HG02885 (cell line): ENCODE measurements around the gene CDC42.

Source experiments
- ATAC-seq: cut with Tn5 transposase; IDR thresholded peaks from one replicate; pipeline ENCODE4 v1.9.1; 2021; ENCODE audit warnings: mild to moderate bottlenecking; ENCODE audit not compliant: unreplicated experiment, poor library complexity

Gene CDC42

GRCh38 chr1:22104865-22105437, 52.4 kb downstream of the CDC42 start:
- no peak for ATAC-seq

DNA sequence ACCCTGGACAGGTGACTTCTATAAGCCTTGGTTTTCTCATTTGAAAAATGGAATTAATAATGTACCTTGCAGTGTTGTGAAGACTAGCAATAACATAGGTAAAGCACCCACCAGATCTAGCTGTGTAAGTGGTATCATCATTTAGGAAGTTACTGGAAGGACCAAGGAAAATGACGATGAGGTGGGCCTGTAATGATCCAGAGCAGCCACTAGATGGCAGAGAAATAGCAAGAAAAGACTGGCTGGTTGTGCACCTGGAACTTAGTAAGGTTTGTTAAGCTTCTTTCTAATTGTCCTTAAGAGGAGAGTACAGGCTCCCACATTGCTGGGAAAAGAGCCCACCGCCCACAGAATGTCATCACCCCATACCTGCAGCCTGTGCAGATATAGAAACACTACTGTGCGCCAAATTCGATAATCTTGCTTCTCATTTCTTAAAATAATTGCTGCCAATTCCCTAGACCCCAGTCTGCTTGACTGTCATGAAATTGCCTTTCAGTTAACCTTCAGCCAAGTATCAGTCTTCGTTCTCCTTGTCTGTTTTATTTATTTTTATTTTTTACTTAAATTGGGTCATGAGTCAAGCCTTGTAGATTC, 53.2 kb downstream of the CDC42 start:
- ATAC-seq: no peak

- no peak for ATAC-seq
These were observed 54.6 kb downstream of the CDC42 start for GRCh38 chr1:22107126-22107525.

DNA sequence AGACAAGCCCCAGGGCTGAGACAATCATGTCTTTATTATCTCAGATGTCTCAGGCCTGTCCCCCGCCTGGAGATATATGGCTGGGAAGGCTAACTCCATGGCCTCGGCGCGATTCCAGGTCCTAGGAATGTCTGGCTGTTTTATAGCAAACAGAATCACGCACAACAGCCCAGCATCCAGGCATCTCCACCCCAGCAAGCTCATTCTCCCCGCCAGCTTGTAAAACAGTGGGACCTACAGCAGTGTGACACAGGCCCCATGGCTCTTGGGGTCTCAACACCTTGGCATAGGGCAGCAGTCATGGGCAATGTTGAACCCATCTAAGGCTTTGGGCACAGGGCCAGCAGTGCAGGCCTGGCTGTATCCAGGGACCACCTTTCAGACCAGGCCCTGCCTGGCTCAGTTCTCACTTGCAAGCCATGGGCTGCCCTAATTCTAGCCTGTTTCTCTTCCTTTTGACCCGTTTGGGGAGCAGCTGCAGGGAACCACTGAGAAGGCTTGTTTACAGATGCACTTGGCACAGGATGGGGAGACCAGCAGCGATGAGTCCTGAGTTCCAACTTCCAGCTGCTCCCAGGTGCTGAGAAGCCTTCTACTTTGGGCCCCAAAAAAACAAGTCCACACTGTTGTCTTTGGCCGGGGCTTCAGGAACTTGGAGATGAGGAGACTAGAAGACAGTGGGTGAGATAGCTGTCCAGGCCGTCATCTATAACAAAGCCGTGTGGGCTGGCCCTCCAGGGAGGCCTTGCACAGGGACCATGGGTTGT, 56.0 kb downstream of the CDC42 start:
- ATAC-seq: no peak

DNA sequence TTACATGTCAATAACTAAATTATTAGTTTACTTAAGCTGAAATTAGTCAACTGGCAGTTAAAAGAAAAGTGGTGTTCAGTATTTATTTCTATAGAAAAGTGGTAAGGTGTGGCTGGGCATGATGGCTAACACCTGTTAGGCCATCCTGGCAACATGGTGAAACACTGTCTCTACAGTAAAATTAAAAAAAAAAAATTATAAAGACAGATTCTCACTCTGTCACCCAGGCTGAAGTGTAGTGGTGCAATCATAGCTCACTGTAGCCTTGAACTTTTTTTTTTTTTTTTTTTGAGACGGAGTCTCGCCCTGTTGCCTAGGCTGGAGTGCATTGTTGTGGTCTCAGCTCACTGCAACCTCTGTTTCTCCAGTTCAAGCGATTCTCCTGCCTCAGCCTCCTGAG, 57.5 kb downstream of the CDC42 start:
- no peak for ATAC-seq

- ATAC-seq: no peak
These were observed 58.6 kb downstream of the CDC42 start for GRCh38 chr1:22111115-22111514.

DNA sequence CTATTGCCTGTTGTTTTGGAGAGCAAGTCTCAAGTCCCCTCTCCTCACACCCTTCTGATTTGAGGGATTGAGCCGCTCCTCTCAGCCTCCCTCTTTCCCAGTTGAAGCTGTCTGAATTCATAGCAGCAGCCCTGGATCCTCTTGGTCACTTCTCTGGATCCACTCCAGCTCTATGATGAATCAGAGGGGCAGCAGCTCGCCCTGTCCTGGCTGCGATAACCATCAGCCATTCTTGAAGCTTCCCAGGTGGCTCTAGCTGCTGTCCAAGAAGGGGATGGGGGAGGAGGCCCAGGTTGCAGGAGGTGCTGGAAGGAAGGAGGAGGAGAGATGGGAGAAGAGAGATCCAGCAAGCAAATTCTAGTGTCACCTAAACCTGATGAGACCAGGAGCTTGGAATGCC, 59.1 kb downstream of the CDC42 start:
- no peak for ATAC-seq

- ATAC-seq: no peak
These were observed 60.0 kb downstream of the CDC42 start for GRCh38 chr1:22112554-22112953.

GRCh38 chr1:22114083-22115012, 61.8 kb downstream of the CDC42 start:
- ATAC-seq: no peak

GRCh38 chr1:22115286-22115685, 62.8 kb downstream of the CDC42 start:
- no peak for ATAC-seq

DNA sequence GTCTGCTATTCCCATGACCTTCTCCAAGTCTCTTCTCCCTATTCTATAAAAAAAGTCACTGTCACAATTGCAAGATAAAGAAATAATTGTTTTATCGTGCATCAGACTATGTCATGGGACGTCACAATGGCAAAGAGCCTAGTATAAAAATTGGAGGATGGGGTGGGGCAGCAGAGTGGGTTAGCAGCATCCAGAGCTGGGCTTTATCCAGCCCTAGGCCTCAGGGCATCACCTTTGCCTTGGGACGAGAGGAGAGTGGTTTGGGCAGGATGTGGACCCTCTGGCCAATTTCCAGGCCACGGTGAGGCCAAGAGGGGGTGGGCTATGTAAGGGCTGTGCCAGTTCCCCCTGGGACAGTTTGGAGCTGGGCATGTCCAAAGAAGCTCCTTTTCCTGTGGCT, 64.7 kb downstream of the CDC42 start:
- no peak for ATAC-seq

DNA sequence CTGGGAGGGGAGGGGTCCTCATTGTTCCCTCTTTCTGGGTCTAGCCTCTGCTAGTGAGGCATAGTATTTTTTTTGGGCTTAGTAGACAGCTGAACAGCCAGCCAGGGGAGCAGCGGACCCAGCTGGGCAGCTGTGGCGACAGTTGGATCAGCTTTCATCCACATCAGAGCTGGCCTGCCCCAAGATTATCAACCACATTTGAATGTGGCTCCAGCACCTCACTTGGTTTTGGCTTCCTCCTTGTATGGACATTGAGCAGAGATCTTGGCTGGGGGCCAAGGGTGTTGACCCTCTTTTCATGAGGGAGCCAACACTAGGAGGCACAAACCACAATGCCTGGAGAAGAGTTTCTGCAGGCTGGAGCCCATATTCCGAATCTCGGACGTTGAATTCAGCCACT, 65.3 kb downstream of the CDC42 start:
- ATAC-seq: no peak

DNA sequence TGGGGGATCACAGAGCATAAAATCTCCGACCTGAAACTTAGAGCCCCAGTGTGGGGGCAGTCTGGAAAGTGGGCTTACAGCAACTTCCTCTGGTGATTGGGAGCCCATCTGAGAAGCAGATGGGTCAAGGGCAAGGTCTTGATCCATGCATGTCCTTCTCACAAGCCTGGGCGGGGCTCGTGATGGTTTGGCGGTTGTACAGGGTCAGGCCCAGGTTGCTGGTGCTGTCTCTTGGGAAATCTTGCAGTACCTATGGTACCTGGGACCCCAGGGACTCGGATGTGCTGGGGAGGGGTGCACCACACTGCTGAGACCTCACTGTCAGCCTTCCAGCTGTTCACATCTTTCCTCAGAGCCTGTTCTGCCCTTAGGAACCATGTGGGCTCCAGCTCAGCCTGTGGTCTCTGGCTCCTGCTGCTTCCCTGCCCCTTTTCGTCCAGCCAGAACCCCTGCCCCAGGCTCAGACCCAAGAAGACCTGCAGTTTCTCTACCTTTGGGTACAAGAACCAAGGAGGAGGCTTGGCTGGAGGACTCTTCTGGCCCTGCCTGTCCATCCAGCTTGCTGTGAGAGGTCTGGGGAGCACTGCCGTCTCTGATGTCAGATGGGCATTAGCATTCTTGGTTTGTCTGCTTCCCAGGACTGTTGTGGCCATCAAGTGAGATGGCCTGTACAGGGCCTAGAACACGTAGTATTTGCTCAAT, 65.9 kb downstream of the CDC42 start:
- no peak for ATAC-seq

DNA sequence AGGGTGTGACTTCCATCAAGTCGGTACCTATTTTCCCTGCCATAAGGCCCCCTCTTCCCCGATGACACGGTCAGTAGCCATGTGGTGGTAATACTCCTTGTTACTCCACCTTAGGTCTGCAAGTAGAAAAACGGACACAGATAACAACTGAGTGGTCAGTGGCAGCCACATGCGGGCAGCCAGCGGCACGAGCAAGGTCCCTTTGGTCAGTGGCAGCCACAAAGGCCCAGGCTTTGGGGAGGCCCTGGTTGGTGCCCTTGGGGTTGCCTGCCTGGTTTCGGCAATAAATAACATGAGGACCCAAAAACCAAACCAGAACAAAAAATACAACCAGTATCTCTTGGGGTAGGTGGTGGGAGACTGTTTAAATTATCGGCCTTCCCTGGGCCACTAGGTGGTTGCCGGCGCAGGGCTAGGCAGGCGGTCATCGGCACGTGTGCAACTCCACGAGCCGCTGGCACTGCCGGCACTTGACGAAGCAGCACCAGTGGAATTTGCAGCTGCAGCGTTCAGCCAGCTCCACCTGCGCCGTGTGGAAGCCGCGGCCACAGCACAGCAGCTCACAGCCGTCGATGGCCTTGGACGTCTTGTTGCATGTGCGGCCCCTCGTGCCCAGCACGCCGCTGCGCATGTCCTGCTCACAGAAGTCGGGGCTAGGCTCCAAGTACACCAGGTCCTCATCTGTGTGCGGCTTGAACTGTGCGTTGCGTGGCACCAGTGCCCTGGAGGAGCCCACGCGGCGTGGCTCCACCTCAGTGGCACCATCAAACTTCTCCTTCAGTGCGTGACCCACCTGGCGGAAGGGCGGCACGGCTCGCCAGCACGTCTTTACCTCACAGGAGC, 67.3 kb downstream of the CDC42 start:
- ATAC-seq: no peak

- ATAC-seq: no peak
These were observed 67.9 kb downstream of the CDC42 start for GRCh38 chr1:22120469-22120790.

DNA sequence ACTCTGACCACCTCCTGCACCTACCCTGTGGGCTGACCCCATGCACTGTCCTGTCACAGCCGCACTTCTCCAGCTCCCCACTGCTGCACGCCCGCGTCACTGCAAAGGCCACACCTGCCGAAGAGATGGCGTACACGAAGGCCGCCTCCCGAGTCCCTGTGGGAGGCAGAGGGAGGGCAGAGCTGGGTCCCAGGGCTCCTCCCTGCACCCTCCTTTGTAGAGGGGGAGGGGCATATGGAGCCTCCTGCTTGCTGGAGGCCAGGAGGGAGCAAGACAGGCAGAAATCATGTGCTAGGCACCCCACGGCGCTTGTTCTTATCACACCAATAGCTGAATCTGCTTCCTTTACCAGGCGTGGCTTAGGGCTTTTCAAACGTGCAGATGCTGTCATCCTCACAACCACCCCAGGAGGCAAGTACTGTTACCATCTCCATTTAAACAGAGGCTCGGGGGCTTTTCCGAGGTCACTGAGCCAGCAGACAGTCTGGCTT, 69.0 kb downstream of the CDC42 start:
- ATAC-seq: no peak

DNA sequence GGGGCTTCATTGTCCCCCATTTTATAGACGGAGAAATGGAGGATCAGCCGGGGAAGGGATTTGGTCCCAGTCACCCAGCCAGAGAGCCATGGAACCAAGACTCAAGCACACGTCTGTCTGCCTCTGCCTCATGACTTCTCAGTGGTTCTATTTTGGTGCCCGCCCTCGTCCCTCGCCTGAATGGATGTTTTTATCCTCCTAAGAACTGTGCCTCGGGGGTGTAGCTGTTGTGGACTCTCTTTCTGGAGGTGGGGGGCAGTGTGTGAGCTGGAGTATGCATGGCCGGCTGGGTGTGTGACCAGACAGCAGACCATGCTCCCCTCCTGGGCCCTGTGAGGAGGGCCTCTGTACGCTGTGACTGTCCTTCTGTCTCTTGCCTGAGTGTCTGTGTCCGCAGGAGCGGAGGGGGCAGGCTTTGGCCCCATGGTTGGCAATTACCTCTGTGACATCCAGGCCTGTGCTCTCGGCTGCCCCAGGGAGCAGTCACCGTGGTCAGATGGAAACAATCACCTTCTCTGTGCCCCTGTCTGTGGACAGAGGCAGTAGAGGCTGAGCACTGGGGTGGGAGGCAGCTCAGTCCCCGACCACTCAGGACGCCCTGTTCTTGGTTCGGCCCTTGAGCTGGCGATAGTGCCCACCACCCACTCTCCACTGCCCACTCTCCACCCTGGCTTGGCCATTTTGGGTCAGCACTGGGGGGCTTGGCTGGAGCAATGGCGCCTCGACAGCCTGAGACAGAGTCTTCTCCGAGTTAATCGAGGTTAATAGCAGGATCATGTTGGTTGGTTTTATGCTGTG, 70.0 kb downstream of the CDC42 start:
- ATAC-seq: no peak

DNA sequence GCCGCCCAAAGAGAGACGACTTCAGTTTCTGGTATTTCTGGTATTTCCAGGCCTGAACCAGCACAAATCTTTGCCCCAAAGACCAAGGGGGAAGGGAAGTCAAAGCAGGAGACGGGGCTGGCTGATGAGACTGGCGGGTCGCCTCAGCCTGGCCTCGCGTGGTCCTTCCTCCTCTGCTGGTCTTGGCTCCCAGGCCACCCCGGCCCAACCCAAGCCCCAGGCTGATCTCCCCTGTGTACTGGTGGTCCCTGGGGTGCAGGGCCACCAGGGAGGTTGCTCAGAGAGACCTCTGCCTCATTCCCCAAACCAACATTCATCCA, 70.5 kb downstream of the CDC42 start:
- ATAC-seq: no peak
